OCI-LY7 (cell line): Measurements from ENCODE around the gene RFX2.
"Not testable (repeated sequence)": the region's sequence is repeated elsewhere in the genome, so short reads cannot be mapped to it uniquely, and the experiment has no call there.

Source experiments
- CTCF ChIP-seq: fragments of 200-600 bp; sonication (generic); conservative IDR thresholded peaks from 2 replicates; pipeline ENCODE4 v1.5.1; 2014; ENCODE audit warnings: mild to moderate bottlenecking, antibody characterized with exemption, low read length, moderate library complexity, mixed read lengths
- EZH2phosphoT487 ChIP-seq: fragments of 200-600 bp; sonication (generic); IDR thresholded peaks from 2 replicates; pipeline ENCODE4 v1.6.1; 2018; ENCODE audit warnings: low read depth, borderline replicate concordance, mild to moderate bottlenecking, mixed run types, antibody characterized with exemption, low read length, moderate library complexity, mixed read lengths

- not testable (repeated sequence) for TF ChIP-seq CTCF, EZH2phosphoT487
Measured at GRCh38 chr19:6006070-6006446, 104.2 kb downstream of the RFX2 start.
